B cell (primary cell): ENCODE measurements around the gene PLAAT3. TPM values are rescaled to one million over a fixed set of nuclear protein-coding genes. Genes with fewer than 3 reads are reported as not detected.
A peak's percentile ranks its signal among the peaks of the same experiment; 100 is the strongest.
"Not testable (repeated sequence)": the region's sequence is repeated elsewhere in the genome, so short reads cannot be mapped to it uniquely, and the experiment has no call there.

Experiments used
- ATAC-seq: fragments of 200-7000 bp; cut with Tn5 transposase; one replicate; pipeline ENCODE4 v1.10.0; 2021; ENCODE audit warnings: low read depth, mild to moderate bottlenecking, moderate number of reproducible peaks, moderate library complexity
- CTCF ChIA-PET: fragments of 350-600 bp; sonication (Branson Sonifier 250); formaldehyde crosslinking; loops from one replicate; lab custom pipeline; 2021; ENCODE audit warnings: antibody characterized with exemption, inconsistent platforms; lab: Charles Lee
- POLR2A ChIA-PET: fragments of 350-600 bp; sonication (Branson Sonifier 250); formaldehyde crosslinking; loops from one replicate; lab custom pipeline; 2021; ENCODE audit warnings: antibody characterized with exemption; lab: Charles Lee
- DNase-seq: peaks from one replicate; pipeline ENCODE4 v3.0.0; 2013
- H2AFZ ChIP-seq: 2 replicates; pipeline ENCODE4 v1.6.1; 2012; ENCODE audit warnings: mild to moderate bottlenecking, low read depth, low read length; ENCODE audit not compliant: insufficient read depth, poor library complexity, severe bottlenecking
- H3K27ac ChIP-seq, 2 donors: 1 replicate in 1 of 2; 2 replicates in 1 of 2; pipeline ENCODE4 v1.5.1; 2012 to 2013; ENCODE audit warnings: low read length in 2 of 2, mild to moderate bottlenecking in 2 of 2, moderate library complexity in 1 of 2
- H3K27me3 ChIP-seq, 4 experiments: fragments of 200-600 bp in 1 of 4; sonication (generic) in 1 of 4; replicated peaks in 1 of 4; 1 replicate in 2 of 4; 2 replicates in 2 of 4; pipeline versions ENCODE4 v1.6.1 to v1.7.0; 2013 to 2016; ENCODE audit warnings: low read length in 3 of 4, mild to moderate bottlenecking in 2 of 4, mixed read lengths in 1 of 4, moderate library complexity in 1 of 4; ENCODE audit not compliant: insufficient read depth in 4 of 4, control insufficient read depth in 3 of 4; ENCODE audit errors: control extremely low read depth in 1 of 4
- H3K36me3 ChIP-seq, 2 experiments: replicated peaks in 1 of 2; 1 replicate in 1 of 2; 2 replicates in 1 of 2; pipeline versions ENCODE4 v1.6.1 to v1.7.1; 2013; ENCODE audit warnings: low read length in 1 of 2; ENCODE audit not compliant: insufficient read depth in 2 of 2, control insufficient read depth in 1 of 2; ENCODE audit errors: control extremely low read depth in 1 of 2, extremely low read depth in 1 of 2
- H3K4me1 ChIP-seq, 2 donors: fragments of 200-600 bp in 1 of 2; sonication (generic) in 1 of 2; 1 replicate in 1 of 2; 2 replicates in 1 of 2; pipeline versions ENCODE4 v1.5.1 to v1.6.1; 2013 to 2017; ENCODE audit warnings: low read length in 2 of 2; ENCODE audit not compliant: control insufficient read depth in 2 of 2, insufficient read depth in 2 of 2
- H3K4me2 ChIP-seq: replicated peaks from 2 replicates; pipeline ENCODE3; 2012; ENCODE audit warnings: mild to moderate bottlenecking, low read depth, low read length; ENCODE audit not compliant: poor library complexity, severe bottlenecking
- H3K4me3 ChIP-seq, 5 experiments: fragments of 200-600 bp in 1 of 5; sonication (generic) in 1 of 5; 1 replicate in 3 of 5; 2 replicates in 2 of 5; pipeline versions ENCODE4 v1.5.1 to v1.7.0; 2011 to 2016; ENCODE audit warnings: low read length in 4 of 5, mild to moderate bottlenecking in 4 of 5, low read depth in 2 of 5, control low read depth in 1 of 5, moderate library complexity in 1 of 5; ENCODE audit not compliant: insufficient read depth in 1 of 5; ENCODE audit errors: control extremely low read depth in 1 of 5, extremely low read depth in 1 of 5
- H3K79me2 ChIP-seq: fragments of 200-600 bp; sonication (generic); one replicate; pipeline ENCODE4 v1.6.0; 2016; ENCODE audit warnings: low read length; ENCODE audit not compliant: control insufficient read depth, insufficient read depth
- H3K9ac ChIP-seq: fragments of 200-600 bp; sonication (generic); 2 replicates; pipeline ENCODE4 v1.6.1; 2017; ENCODE audit warnings: mild to moderate bottlenecking, low read length, moderate library complexity
- H3K9me3 ChIP-seq, 3 donors: one replicate each; pipeline versions ENCODE4 v1.6.1 to v1.7.1; 2013; ENCODE audit warnings: low read length in 2 of 3; ENCODE audit not compliant: control insufficient read depth in 2 of 3, insufficient read depth in 1 of 3; ENCODE audit errors: control extremely low read depth in 1 of 3
- H4K20me1 ChIP-seq: 2 replicates; pipeline ENCODE4 v1.6.0; 2012; ENCODE audit warnings: mild to moderate bottlenecking, low read length; ENCODE audit not compliant: insufficient read depth, control insufficient read depth, poor library complexity, severe bottlenecking
- H3K27ac Mint-ChIP-seq: one replicate; pipeline ENCODE4 v1.8.0; 2021; ENCODE audit warnings: mixed read lengths
- H3K27me3 Mint-ChIP-seq: one replicate; pipeline ENCODE4 v1.8.0; 2021; ENCODE audit warnings: mixed read lengths
- H3K4me1 Mint-ChIP-seq: one replicate; pipeline ENCODE4 v1.8.0; 2021; ENCODE audit warnings: mixed read lengths
- H3K4me3 Mint-ChIP-seq: one replicate; pipeline ENCODE4 v1.8.0; 2021; ENCODE audit warnings: mixed read lengths
- H3K9me3 Mint-ChIP-seq: one replicate; pipeline ENCODE4 v1.8.0; 2022; ENCODE audit warnings: mixed read lengths; ENCODE audit not compliant: insufficient read depth
- EZH2 ChIP-seq: IDR thresholded peaks from 2 replicates; pipeline ENCODE4 v1.6.1; 2012; ENCODE audit warnings: borderline replicate concordance, low read depth, mild to moderate bottlenecking, moderate library complexity, low read length; ENCODE audit not compliant: insufficient read depth, poor library complexity, severe bottlenecking
- WGBS: methylation state at CpG from one replicate; pipeline ENCODE4 v1.1.5; 2013; ENCODE audit warnings: missing lambda C conversion rate; ENCODE audit not compliant: insufficient coverage; 5-methylcytosine and 5-hydroxymethylcytosine counted together
- intact Hi-C: fragments of 100-400 bp; cut with micrococcal nuclease; formaldehyde crosslinking; loops from one replicate; pipeline ENCODE4 v1.10.0; 2022
- polyA plus RNA-seq: library from polyadenylated mRNA; depleted of rRNA; stranded (reverse); fragments of >200 nt; gene quantifications from 2 replicates; pipeline ENCODE4 v1.2.3, GENCODE V29; 2012
- total RNA-seq, 2 donors: library from RNA; stranded (reverse); fragments of 120-200 nt in 1 of 2; gene quantifications; 1 replicate in 1 of 2; 2 replicates in 1 of 2; pipeline versions ENCODE4 v1.2.3 to v1.2.4, GENCODE V29; 2013 to 2022
- TF ChIP-seq, protein P1 (sequence below): fragments of 200-600 bp; IDR thresholded peaks from one replicate; pipeline ENCODE4 v1.8.0; 2022; ENCODE audit warnings: antibody characterized with exemption, mild to moderate bottlenecking

Gene PLAAT3
- total and polyA plus RNA-seq, 2 donors (not counting 1 experiment from before 2014, with no cell fraction given): 2.3 to 3.1 TPM

DNA sequence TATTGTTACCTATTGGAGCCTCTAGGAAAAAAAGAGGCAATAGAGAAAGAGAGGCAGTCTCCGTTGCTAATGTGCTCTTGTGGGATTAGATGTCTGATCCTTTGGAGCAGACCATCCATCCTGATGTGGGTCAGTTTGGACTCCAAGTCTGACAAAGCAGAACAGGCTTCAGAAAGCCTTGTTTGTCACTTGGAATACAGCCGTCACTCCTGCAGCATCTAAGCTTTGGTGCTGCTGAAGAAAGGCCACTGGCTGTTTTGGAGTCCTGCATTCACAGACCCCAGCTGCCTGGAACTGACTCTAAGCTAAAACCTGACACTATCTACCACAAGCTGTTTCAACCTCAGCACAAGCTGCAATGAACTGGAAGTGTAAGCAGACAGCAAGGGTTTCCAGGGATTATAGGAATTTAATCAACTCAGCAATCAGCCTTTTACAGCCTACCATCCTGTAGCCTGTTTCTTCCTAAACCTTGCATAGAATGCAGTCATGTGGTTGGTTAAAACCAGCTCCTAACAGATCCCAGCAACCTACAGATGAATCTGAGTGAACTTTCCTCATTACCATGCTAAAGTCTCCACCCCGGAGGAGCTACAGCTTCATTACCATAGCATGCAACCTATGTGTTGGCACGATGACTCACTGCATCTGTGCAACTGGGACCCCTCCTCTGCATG lies 81.3 kb downstream of the PLAAT3 start:
- peaks cover 29 to 40% of the 10 kb centered on the region in 2 donors for H3K4me1 ChIP-seq
- peaks cover 11% of the 10 kb centered on the region for H3K79me2 ChIP-seq
- Mint-ChIP-seq H3K4me1 (peaks cover 45% of the 10 kb centered on the region), H3K4me3 (no peak overlapping the region), H3K27ac (no peak overlapping the region), H3K27me3 (peaks cover 2% of the 10 kb centered on the region), H3K9me3 (no peaks in the 10 kb centered on the region)
- DNase-seq: no peak
- no peak for ATAC-seq
- ChIA-PET CTCF (no interaction called here), POLR2A (no interaction called here)
- H3K27me3 ChIP-seq: no peaks in the 10 kb centered on the region
- no peaks in the 10 kb centered on the region for H4K20me1 ChIP-seq
- no peak overlapping the region for H3K4me2 ChIP-seq
- no peak overlapping the region for H3K4me3 ChIP-seq
- H3K9me3 ChIP-seq: no peaks in the 10 kb centered on the region
- H2AFZ ChIP-seq: no peak overlapping the region
- H3K27ac ChIP-seq: no peak overlapping the region
- no peaks in the 10 kb centered on the region for H3K36me3 ChIP-seq
- intact Hi-C loops: no loop called here
- TF ChIP-seq, protein P1, sequence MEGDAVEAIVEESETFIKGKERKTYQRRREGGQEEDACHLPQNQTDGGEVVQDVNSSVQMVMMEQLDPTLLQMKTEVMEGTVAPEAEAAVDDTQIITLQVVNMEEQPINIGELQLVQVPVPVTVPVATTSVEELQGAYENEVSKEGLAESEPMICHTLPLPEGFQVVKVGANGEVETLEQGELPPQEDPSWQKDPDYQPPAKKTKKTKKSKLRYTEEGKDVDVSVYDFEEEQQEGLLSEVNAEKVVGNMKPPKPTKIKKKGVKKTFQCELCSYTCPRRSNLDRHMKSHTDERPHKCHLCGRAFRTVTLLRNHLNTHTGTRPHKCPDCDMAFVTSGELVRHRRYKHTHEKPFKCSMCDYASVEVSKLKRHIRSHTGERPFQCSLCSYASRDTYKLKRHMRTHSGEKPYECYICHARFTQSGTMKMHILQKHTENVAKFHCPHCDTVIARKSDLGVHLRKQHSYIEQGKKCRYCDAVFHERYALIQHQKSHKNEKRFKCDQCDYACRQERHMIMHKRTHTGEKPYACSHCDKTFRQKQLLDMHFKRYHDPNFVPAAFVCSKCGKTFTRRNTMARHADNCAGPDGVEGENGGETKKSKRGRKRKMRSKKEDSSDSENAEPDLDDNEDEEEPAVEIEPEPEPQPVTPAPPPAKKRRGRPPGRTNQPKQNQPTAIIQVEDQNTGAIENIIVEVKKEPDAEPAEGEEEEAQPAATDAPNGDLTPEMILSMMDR: no peak
- no peak for TF ChIP-seq EZH2
- no peak overlapping the region for H3K9ac ChIP-seq
- 90% methylated on average over 3 of the region's 4 CpGs for WGBS

DNA sequence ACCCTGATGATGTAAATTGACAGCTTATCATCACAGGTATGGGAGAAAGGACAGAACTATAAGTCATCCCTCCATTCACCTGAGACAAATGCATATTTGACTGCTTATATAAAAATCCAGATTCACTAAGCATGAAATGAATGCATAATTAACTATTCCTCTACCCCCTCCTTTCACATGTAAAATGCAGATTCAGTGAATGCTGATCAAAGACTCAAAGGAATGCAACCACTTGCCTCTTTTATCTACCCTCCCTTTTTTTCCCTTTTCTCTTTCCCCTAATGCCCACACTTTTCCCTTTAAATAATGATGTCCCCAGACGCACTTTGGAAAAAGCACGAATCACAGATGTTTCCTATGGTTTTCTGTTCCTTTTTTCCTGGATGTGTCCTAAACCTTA lies 82.1 kb downstream of the PLAAT3 start:
- Histone ChIP-seq H3K27me3 (no peaks in the 10 kb centered on the region), H3K36me3 (no peaks in the 10 kb centered on the region), H4K20me1 (no peaks in the 10 kb centered on the region), H3K4me3 (no peak overlapping the region), H3K4me1 (peaks cover 22 to 32% of the 10 kb centered on the region in 2 donors), H3K9ac (no peak overlapping the region), H3K27ac (no peak overlapping the region), H3K9me3 (no peaks in the 10 kb centered on the region), H3K4me2 (peak overlapping the region; percentile 29), H3K79me2 (peaks cover 6% of the 10 kb centered on the region), H2AFZ (no peak overlapping the region)
- H3K27me3 Mint-ChIP-seq: peaks cover 8% of the 10 kb centered on the region
- TF ChIP-seq, protein P1: no peak
- no peak for TF ChIP-seq EZH2
- CTCF ChIA-PET: no interaction called here
- H3K4me1 Mint-ChIP-seq: peaks cover 38% of the 10 kb centered on the region
- no peaks in the 10 kb centered on the region for H3K9me3 Mint-ChIP-seq
- no peak for DNase-seq
- no peak overlapping the region for H3K27ac Mint-ChIP-seq
- WGBS: 75% methylated on average over 2 of the region's 2 CpGs
- intact Hi-C loops: no loop called here
- no peak for ATAC-seq
- peak overlapping the region; percentile 10 for H3K4me3 Mint-ChIP-seq
- POLR2A ChIA-PET: no interaction called here

DNA sequence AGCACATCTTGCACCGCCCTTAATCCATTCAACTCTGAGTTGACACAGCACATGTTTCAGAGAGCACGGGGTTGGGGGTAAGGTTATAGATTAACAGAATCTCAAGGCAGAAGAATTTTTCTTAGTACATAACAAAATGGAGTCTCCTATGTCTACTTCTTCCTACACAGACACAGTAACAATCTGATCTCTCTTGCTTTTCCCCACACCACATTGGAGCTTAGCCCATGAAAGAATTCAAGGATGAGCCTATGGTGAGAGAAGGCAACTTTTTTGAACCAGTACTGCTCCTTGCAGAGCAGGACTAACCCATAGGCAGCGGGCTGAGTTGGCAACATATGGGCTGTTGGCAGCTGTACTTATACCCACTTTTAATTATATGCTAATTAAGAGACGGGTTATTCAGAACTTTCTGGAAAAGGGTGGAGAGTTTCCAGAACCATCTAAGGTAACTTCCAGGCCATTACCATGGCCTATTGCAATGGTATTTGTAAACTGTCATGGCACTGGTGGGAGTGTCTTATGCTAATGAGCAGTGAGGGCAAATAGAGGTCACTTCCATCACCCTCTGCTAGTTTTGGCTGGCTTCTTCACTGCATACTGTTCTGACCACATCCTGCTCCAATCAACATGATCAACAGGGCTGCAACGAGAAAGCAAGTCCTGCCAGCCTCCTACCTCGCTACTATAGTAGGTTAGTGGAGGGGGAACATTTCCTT lies 83.0 kb downstream of the PLAAT3 start:
- H3K4me3 Mint-ChIP-seq: peak overlapping the region; percentile 26
- H3K9me3 Mint-ChIP-seq, CTCF ChIA-PET, H3K27ac ChIP-seq, H3K27me3 Mint-ChIP-seq, H3K9me3 ChIP-seq, H2AFZ ChIP-seq, H3K36me3 ChIP-seq, H3K79me2 ChIP-seq, H3K27ac Mint-ChIP-seq, H3K9ac ChIP-seq, H4K20me1 ChIP-seq, H3K27me3 ChIP-seq, H3K4me3 ChIP-seq, POLR2A ChIA-PET: not testable (repeated sequence)
- intact Hi-C loops: loop anchor here (1.0 kb wide), 1 partner anchor 36 kb away; no protein-coding TSS in a partner anchor
- ATAC-seq (peak; percentile 88), DNase-seq (peak; percentile 62)
- no CpG with 5 or more reads among the region's 6 CpGs for WGBS
- H3K4me1 Mint-ChIP-seq: peaks cover 31% of the 10 kb centered on the region
- H3K4me2 ChIP-seq: peak overlapping the region; percentile 29
- H3K4me1 ChIP-seq: peaks cover 15 to 23% of the 10 kb centered on the region in 2 donors
